H1 (cell line): ENCODE measurements around the gene KRT12. TPM values are rescaled to one million over a fixed set of nuclear protein-coding genes. Genes with fewer than 3 reads are reported as not detected.

Experiments used
- CTCF ChIA-PET: fragments of 300-600 bp; sonication (Branson Sonifier 250); formaldehyde crosslinking; loops from one replicate; lab custom pipeline; 2021; ENCODE audit not compliant: partially characterized antibody; lab: Charles Lee
- POLR2A ChIA-PET: fragments of 300-600 bp; sonication (Branson Sonifier 250); formaldehyde crosslinking; loops from one replicate; lab custom pipeline; 2021; ENCODE audit warnings: inconsistent platforms; ENCODE audit not compliant: partially characterized antibody; lab: Charles Lee
- DNase-seq, 2 experiments: peaks; one replicate each; pipeline versions ENCODE4 v3.0.0 to v3.0.0-alpha.2; 2010 to 2022; ENCODE audit warnings: low spot score in 2 of 2, low read depth in 1 of 2, mixed read lengths in 1 of 2
- FAIRE-seq: peaks from 2 replicates; lab custom pipeline; 2011; peaks lifted over from hg19 to GRCh38; lab: Jason Lieb, UNC
- H2AFZ ChIP-seq: 2 replicates; pipeline ENCODE4 v1.8.1; 2012; ENCODE audit warnings: low read length, inconsistent platforms
- H2AK5ac ChIP-seq: 2 replicates; pipeline ENCODE4 v1.6.1; 2013; ENCODE audit warnings: low read depth, low read length
- H2BK120ac ChIP-seq: replicated peaks from 2 replicates; pipeline ENCODE3; 2013; ENCODE audit warnings: low read depth, low read length, inconsistent platforms
- H2BK12ac ChIP-seq: 2 replicates; pipeline ENCODE4 v1.6.1; 2013; ENCODE audit warnings: low read depth, low read length
- H2BK15ac ChIP-seq: 2 replicates; pipeline ENCODE4 v1.6.1; 2013; ENCODE audit warnings: low read length
- H2BK20ac ChIP-seq: 2 replicates; pipeline ENCODE4 v1.6.1; 2013; ENCODE audit warnings: low read length
- H2BK5ac ChIP-seq: 2 replicates; pipeline ENCODE4 v1.6.1; 2013; ENCODE audit warnings: low read depth, low read length
- H3K14ac ChIP-seq: 2 replicates; pipeline ENCODE4 v1.6.1; 2013; ENCODE audit warnings: inconsistent platforms; ENCODE audit not compliant: insufficient read length
- H3K18ac ChIP-seq: 2 replicates; pipeline ENCODE4 v1.6.1; 2013; ENCODE audit warnings: low read length; ENCODE audit errors: extremely low read depth
- H3K23ac ChIP-seq: 2 replicates; pipeline ENCODE4 v1.6.1; 2013; ENCODE audit warnings: inconsistent platforms; ENCODE audit not compliant: insufficient read length
- H3K23me2 ChIP-seq: 2 replicates; pipeline ENCODE4 v1.6.1; 2013; ENCODE audit warnings: low read depth, low read length
- H3K27ac ChIP-seq: 2 replicates; pipeline ENCODE4 v1.6.1; 2011; ENCODE audit warnings: low read depth, low read length, inconsistent platforms
- H3K27me3 ChIP-seq, 4 experiments: replicated peaks in 1 of 4; 1 replicate in 1 of 4; 2 replicates in 3 of 4; pipeline versions ENCODE4 v1.6.1 to v1.8.1; 2011 to 2013; ENCODE audit warnings: low read length in 3 of 4, mild to moderate bottlenecking in 3 of 4, inconsistent platforms in 2 of 4, mixed read lengths in 2 of 4, moderate library complexity in 1 of 4; ENCODE audit not compliant: control insufficient read depth in 3 of 4, insufficient read depth in 3 of 4; ENCODE audit errors: extremely low read depth in 1 of 4
- H3K36me3 ChIP-seq, 4 experiments: 2 replicates each; pipeline versions ENCODE4 v1.6.1 to v1.8.1; 2011 to 2013; ENCODE audit warnings: mild to moderate bottlenecking in 4 of 4, low read length in 3 of 4, moderate library complexity in 2 of 4, control low read depth in 1 of 4, inconsistent platforms in 1 of 4; ENCODE audit not compliant: insufficient read depth in 4 of 4, control insufficient read depth in 2 of 4
- H3K4ac ChIP-seq: replicated peaks from 2 replicates; pipeline ENCODE3; 2013; ENCODE audit warnings: low read length, low read depth, mixed read lengths, inconsistent platforms; ENCODE audit not compliant: insufficient read length
- H3K4me1 ChIP-seq, 4 experiments: replicated peaks in 1 of 4; 1 replicate in 1 of 4; 2 replicates in 3 of 4; pipeline versions ENCODE4 v1.6.1 to v1.8.1; 2011 to 2013; ENCODE audit warnings: low read length in 3 of 4, inconsistent platforms in 2 of 4, mixed read lengths in 1 of 4; ENCODE audit not compliant: insufficient read depth in 4 of 4, control insufficient read depth in 3 of 4
- H3K4me2 ChIP-seq, 2 experiments: 2 replicates each; pipeline versions ENCODE4 v1.6.1 to v1.8.1; 2011 to 2013; ENCODE audit warnings: low read depth in 2 of 2, low read length in 2 of 2, control low read depth in 1 of 2, inconsistent platforms in 1 of 2, mild to moderate bottlenecking in 1 of 2; ENCODE audit not compliant: insufficient read depth in 1 of 2
- H3K4me3 ChIP-seq, 4 experiments: fragments of 200-600, 300-600 bp in 1 of 4; sonication (generic), shearing (Covaris generic), sonication (Bioruptor Twin) in 1 of 4; 2 replicates each; pipeline versions ENCODE4 v1.5.1 to v1.8.1; 2011 to 2016; ENCODE audit warnings: low read length in 4 of 4, low read depth in 3 of 4, control low read depth in 2 of 4, inconsistent platforms in 2 of 4, mild to moderate bottlenecking in 2 of 4, mixed read lengths in 1 of 4, moderate library complexity in 1 of 4; ENCODE audit not compliant: insufficient read depth in 2 of 4; ENCODE audit errors: extremely low read depth in 1 of 4
- H3K56ac ChIP-seq: replicated peaks from 2 replicates; pipeline ENCODE3; 2013; ENCODE audit warnings: low read depth, mild to moderate bottlenecking, mixed read lengths, low read length, inconsistent platforms; ENCODE audit not compliant: insufficient read length
- H3K79me1 ChIP-seq: 2 replicates; pipeline ENCODE4 v1.6.1; 2013; ENCODE audit warnings: low read depth, low read length, control low read depth
- H3K79me2 ChIP-seq, 2 experiments: 2 replicates each; pipeline versions ENCODE4 v1.6.1 to v1.8.1; 2012 to 2013; ENCODE audit warnings: low read length in 2 of 2, mild to moderate bottlenecking in 2 of 2, inconsistent platforms in 1 of 2; ENCODE audit not compliant: insufficient read depth in 2 of 2, control insufficient read depth in 1 of 2
- H3K9ac ChIP-seq, 4 experiments: replicated peaks in 1 of 4; 1 replicate in 1 of 4; 2 replicates in 3 of 4; pipeline versions ENCODE4 v1.6.1 to v1.8.1; 2011 to 2013; ENCODE audit warnings: low read depth in 3 of 4, low read length in 3 of 4, control low read depth in 2 of 4, mild to moderate bottlenecking in 2 of 4, moderate library complexity in 2 of 4, inconsistent platforms in 1 of 4; ENCODE audit errors: extremely low read depth in 1 of 4
- H3K9me3 ChIP-seq, 2 experiments: 2 replicates each; pipeline versions ENCODE4 v1.6.1 to v1.8.1; 2012 to 2013; ENCODE audit warnings: mild to moderate bottlenecking in 2 of 2, moderate library complexity in 2 of 2, control low read depth in 1 of 2, inconsistent platforms in 1 of 2, low read depth in 1 of 2, low read length in 1 of 2, mixed read lengths in 1 of 2; ENCODE audit not compliant: insufficient read depth in 2 of 2
- H4K20me1 ChIP-seq, 2 experiments: replicated peaks in 1 of 2; 2 replicates each; pipeline versions ENCODE3 to v1.8.1; 2011 to 2013; ENCODE audit warnings: inconsistent platforms in 2 of 2, low read length in 2 of 2, mild to moderate bottlenecking in 1 of 2; ENCODE audit not compliant: insufficient read depth in 2 of 2, control insufficient read depth in 1 of 2
- H4K5ac ChIP-seq: 2 replicates; pipeline ENCODE4 v1.6.1; 2013; ENCODE audit warnings: low read length, low read depth, mixed read lengths, inconsistent platforms; ENCODE audit not compliant: insufficient read length
- H4K8ac ChIP-seq: 2 replicates; pipeline ENCODE4 v1.8.0; 2013; ENCODE audit warnings: mild to moderate bottlenecking, moderate library complexity, low read length, inconsistent platforms; ENCODE audit not compliant: insufficient read depth; ENCODE audit errors: extremely low read depth
- H4K91ac ChIP-seq: replicated peaks from 2 replicates; pipeline ENCODE3; 2013; ENCODE audit warnings: low read length, mixed read lengths, inconsistent platforms; ENCODE audit not compliant: insufficient read length
- WGBS, 2 experiments: shearing (Covaris generic) in 1 of 2; methylation state at CpG; one replicate each; pipeline versions ENCODE4 v1.1.6 to v1.1.7; 2013 to 2015; ENCODE audit warnings: low lambda C conversion rate in 2 of 2, mixed read lengths in 2 of 2, inconsistent platforms in 1 of 2, low coverage in 1 of 2, missing lambda C conversion rate in 1 of 2; ENCODE audit not compliant: insufficient replicate concordance in 2 of 2, insufficient coverage in 1 of 2, insufficient read length in 1 of 2; ENCODE audit errors: extremely low coverage in 1 of 2, missing lambda C conversion rate in 1 of 2; 5-methylcytosine and 5-hydroxymethylcytosine counted together
- polyA plus RNA-seq, 7 experiments: library from polyadenylated mRNA; depleted of rRNA in 3 of 7; stranded (reverse) in 5 of 7; unstranded in 2 of 7; fragments of >200 nt in 5 of 7; fragments of 200-250 nt in 2 of 7; gene quantifications; 1 replicate in 5 of 7; 2 replicates in 1 of 7; 4 replicates in 1 of 7; pipeline versions ENCODE4 v1.2.1 to v1.2.3, GENCODE V29; 2011 to 2013; ENCODE audit warnings: missing spikeins in 2 of 7, mixed read lengths in 2 of 7
- total RNA-seq: library from RNA; stranded (reverse); fragmentation: NEBNext Ultra II Directional; extraction: Animal tissue kit (Norgen Biotek cat#: 25700); gene quantifications from 2 replicates; pipeline ENCODE4 v1.2.1, GENCODE V29; 2021

KRT12 gene
- total and polyA plus RNA-seq, 2 of the 8 experiments (the other 6 are each of a cell fraction or from before 2014, with no cell fraction given), result not detected

GRCh38 chr17:40824015-40824832 lies 42.8 kb downstream of the KRT12 start:
- ChIA-PET CTCF (interaction anchor here (1.1 kb wide), 1 partner anchor 79 kb away, joined by 4 read pairs; no protein-coding TSS in a partner anchor), POLR2A (no interaction called here)
- Histone ChIP-seq H2AK5ac (no peak overlapping the region), H4K20me1 (peaks cover 0 to 2% of the 10 kb centered on the region in 2 experiments), H4K91ac (no peak overlapping the region), H3K36me3 (no peaks in the 10 kb centered on the region), H3K4me1 (no peaks in the 10 kb centered on the region), H3K18ac (no peak overlapping the region), H3K56ac (no peak overlapping the region), H3K79me2 (no peaks in the 10 kb centered on the region), H3K23ac (no peak overlapping the region), H4K5ac (no peak overlapping the region), H3K23me2 (no peaks in the 10 kb centered on the region; the same call in 1 of the 2 replicates), H3K4me3 (no peak overlapping the region), H3K27me3 (peaks cover 0 to 9% (median 1%) of the 10 kb centered on the region in 4 experiments; a peak in 2 of 7 replicates), H2BK15ac (no peak overlapping the region), H3K9me3 (no peaks in the 10 kb centered on the region), H2BK20ac (no peak overlapping the region), H2AFZ (no peak overlapping the region), H3K4ac (no peak overlapping the region), H3K9ac (no peak overlapping the region), H4K8ac (no peak overlapping the region), H3K79me1 (no peaks in the 10 kb centered on the region), H2BK12ac (no peak overlapping the region), H2BK5ac (no peak overlapping the region), H3K4me2 (no peak overlapping the region), H2BK120ac (no peak overlapping the region), H3K14ac (no peak overlapping the region), H3K27ac (no peak overlapping the region)
- DNase-seq (no peak), FAIRE-seq (no peak)
- 100% methylated on average over 1 of the region's 1 CpG; no CpG with 5 or more reads in 1 of the 2 experiments for WGBS, 2 experiments
